HG02571 (cell line): ENCODE measurements around the gene CAPN12.
"Not testable (repeated sequence)": the region's sequence is repeated elsewhere in the genome, so short reads cannot be mapped to it uniquely, and the experiment has no call there.

Experiments
- ATAC-seq: cut with Tn5 transposase; IDR thresholded peaks from one replicate; pipeline ENCODE4 v1.9.1; 2021; ENCODE audit warnings: mild to moderate bottlenecking, moderate library complexity; ENCODE audit not compliant: unreplicated experiment

The CAPN12 gene

DNA sequence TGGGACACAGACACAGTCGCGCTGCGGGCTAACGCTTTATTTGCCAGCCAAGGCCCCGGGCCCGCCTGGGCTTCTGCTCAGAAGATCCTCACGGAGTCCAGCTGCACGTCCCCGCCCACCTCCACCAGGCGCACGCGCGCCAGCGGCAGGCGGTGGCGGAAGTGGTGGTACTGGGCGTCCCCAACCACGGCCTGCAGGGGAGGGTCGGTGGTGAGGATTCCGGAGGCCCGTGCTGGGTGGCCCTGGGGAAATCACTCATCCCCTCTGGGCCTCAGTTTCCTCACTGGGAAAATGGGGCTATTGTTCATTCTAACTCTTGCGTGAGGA, 26.6 kb upstream of the CAPN12 start:
- ATAC-seq = peak; percentile 52

DNA sequence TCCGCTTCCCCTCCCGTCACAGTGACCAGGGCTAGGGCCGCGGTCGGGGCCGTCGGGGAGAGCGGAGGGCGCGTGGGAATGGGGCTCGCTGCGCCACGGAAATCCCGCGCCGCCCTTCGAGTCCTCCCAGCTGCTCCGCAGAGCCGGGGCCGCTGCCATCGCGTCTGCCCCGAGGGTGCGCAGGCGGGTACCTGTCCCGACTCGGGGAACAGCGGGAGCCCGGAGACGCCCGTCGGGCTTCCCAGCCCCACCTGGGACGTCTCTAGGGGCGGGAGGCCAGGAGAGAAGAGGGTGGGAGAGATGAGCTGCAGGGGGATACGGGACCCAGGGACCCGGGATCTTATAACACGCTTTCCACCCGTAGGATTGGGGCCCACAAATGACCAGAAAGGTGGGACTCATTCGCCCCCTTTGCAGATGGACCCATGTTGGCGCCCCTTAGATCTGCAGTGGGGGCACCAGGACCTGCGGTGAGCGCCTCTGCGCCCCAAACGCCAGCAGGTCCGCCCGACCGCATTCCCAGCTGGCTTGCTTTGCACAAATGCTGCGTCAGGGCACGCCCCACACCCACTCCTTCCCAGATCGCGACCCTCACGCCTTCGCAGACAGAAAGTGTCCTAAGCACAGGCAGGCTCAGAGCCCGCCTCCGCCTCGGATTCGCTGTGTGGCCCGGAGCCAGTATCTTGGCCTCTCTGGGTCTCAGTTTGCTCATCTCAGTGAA, 26.1 kb upstream of the CAPN12 start:
- peak; percentile 7 for ATAC-seq

DNA sequence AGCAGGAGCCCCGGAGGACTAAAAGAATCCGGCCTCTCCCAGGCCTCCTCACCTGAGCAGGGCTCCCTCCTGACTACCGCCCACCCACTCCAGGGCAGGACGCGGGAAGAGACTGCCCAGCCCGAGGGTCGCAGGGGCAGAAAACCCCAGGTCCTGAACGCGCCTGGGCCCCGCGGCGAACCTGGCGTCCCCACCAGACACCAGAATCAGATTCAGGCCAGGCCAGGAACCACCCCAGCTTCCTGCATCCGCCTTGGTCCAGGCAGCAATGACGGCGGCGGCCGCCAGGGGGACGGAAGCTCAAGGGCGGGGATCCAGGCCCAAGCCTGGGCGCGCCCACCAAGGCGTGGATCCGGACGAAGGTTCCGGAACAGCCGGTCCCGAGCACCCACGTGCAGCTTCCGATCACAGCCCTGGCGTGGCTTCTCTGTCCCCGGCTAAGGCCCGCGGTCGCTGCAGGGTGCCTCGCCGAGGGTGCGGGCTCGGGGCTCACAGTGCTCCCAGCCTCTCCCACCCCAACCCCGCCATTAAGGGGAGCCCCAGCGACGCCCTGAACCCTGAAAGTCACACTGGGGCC, 25.4 kb upstream of the CAPN12 start:
- ATAC-seq = no peak

DNA sequence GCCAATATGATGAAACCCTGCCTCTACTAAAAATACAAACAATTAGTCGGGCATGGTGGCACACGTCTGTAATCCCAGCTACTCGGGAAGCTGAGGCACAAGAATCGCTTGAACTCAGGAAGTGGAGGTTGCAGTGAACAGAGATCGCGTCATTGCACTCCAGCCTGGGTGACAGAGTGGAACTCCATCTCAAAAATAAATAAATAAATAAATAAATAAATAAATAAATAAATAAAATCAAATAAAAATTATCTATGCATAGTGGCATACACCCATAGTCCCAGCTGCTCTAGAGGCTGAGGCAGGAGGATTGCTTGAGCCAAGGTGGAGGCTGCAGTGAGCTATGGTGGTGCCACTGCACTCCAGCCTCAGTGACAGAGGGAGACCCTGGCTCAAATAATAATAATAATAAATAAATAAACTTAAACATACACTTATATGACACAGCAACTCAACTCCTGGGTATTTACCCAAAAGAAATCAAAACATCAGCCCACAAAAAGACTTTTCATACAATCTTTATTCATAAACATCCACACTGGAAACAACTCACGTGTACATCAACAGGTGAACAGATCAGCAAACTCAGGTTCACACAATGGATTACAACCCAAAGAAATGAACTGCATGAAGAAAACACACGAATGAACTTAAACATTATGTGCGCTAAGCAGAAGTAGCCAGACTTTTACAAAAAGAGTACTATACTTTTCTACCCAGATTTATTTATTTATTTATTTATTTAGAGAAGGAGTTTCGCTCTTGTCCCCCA, 22.2 kb upstream of the CAPN12 start:
- no peak for ATAC-seq

DNA sequence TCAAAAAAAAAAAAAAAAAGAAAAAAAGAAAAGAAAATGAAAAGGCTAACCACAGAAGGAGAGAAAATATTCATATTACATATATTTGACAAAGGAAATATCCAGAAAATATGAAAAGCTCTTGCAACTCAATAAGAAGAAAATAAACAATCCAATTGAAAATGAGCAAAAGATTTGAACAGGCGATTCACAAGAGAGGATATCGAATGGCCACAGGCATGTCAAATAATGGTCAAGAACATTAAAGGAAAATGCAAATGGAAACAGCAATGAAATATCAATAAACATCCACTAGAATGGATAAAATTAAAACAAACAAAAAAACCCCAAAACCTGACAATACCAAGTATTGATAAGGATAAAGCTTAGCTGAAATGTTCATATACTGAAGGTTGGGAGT, 20.9 kb upstream of the CAPN12 start:
- ATAC-seq = no peak

DNA sequence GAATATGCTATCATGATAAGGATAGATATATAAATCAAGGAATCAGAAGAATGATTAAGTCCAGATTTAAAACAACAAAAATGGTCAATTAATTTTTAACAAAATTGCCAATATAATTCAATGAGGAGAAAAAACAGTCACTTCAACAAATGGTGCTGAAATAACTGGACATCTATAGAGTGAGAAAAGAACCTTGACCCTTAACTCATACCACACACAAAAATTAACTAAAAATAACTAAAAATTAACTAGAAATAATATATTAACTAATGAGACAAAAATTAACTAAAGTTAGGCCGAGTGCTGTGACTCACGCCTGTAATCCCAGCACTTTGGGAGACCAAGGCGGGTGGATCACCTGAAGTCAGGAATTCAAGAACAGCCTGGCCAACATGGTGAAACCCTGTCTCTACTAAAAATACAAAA, 19.5 kb upstream of the CAPN12 start:
- ATAC-seq = no peak

DNA sequence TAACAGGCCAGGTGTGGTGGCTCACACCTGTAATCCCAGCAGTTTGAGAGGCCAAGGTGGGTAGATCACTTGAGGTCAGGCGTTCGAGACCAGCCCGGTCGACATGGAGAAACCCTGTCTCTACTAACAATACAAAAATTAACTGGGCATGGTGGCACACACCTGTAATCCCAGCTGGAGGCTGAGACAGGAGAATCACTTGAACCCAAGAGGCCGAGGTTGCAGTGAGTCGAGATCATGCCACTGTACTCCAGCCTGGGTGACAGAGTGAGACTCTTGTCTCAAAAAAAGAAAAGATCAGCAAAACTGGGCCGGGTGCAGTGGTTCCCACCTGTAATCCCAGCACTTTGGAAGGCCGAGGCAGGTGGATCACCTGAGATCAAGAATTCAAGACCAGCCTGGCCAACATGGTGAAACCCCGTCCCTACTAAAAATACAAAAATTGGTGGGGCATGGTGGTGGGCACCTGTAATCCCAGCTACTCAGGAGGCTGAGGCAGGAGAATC, 17.7 kb upstream of the CAPN12 start:
- ATAC-seq = not testable (repeated sequence)

DNA sequence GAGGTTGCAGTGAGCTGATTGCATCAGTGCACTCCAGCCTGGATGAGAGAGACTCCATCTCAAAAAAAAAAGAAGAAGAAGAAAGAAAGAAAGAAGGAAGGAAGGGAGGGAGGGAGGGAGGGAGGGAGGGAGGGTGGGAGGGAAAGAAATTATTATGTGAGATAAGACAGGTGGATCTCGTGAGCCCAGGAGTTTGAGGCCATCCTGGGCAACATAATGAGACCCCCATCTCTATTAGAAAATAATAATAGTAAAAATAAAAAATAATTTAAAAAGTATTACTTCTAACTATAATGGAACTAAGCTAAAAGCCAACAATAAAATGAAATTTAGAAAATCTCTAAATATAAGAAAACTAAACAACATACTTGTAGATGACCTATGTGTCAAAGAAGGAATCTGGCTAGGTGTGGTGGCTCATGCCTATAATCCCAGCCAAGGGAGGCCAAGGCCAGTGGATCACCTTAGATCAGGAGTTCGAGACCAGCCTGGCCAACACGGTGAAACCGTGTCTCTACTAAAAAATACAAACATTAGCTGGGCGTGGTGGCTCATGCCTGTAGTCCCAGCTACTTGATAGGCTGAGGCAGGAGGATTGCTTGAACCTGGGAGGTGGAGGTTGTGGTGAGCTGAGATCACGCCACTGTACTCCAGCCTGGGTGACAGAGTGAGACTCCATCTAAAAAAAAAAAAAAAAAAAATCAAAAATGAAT, 16.7 kb upstream of the CAPN12 start:
- ATAC-seq = not testable (repeated sequence)

DNA sequence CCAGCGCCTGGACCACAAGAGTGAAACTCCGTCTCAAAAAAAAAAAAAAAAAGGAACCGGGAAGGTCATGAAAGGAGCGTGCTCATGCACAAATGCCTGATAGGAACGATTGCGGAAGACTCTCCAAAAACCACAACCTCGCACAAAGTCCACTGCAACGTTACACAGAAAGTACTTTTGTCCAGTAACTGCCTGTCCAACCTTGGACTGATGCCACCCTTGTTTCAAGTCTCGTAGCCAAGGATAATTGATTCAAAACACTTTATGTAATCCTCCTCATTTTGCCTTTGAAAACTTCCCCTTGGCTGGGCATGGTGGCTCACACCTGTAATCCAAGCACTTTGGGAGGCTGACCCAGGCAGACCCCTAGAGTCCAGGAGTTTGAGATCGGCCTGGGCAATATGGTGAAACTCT, 15.3 kb upstream of the CAPN12 start:
- ATAC-seq = no peak

DNA sequence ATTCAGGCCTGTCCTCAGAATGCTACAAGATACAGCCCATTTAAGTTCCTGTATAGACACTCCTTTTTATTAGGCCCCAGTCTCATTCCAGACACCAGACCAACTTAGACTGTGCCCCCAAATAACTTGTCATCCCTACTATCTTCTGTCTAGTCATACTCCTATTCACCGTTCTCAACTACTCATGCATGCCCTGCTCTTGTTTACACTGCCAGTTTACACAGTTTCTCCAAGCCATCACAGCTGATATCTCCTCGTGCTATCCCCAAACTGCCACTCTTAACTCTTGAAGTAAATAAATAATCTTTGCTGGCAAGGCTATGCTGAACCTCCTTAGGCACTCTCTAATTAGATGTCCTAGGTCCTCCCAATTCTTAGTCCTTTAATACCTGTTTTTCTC, 9.9 kb upstream of the CAPN12 start:
- not testable (repeated sequence) for ATAC-seq

DNA sequence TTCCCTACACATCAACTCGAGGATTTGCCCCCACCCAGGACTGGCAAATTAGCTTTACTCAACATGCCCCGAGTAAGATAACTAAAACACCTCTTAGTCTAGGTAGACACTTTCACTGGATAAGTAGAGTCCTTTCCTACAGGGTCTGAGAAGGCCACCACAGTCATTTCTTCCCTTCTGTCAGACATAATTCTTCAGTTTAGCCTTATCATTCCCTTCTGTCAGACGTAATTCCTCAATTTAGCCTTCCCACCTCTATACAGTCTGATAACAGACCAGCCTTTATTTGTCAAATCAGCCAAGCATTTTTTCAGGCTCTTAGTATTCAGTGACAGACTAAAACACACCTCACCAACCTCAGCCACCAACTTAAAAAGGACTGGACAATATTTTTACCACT, 9.5 kb upstream of the CAPN12 start:
- ATAC-seq = not testable (repeated sequence)

DNA sequence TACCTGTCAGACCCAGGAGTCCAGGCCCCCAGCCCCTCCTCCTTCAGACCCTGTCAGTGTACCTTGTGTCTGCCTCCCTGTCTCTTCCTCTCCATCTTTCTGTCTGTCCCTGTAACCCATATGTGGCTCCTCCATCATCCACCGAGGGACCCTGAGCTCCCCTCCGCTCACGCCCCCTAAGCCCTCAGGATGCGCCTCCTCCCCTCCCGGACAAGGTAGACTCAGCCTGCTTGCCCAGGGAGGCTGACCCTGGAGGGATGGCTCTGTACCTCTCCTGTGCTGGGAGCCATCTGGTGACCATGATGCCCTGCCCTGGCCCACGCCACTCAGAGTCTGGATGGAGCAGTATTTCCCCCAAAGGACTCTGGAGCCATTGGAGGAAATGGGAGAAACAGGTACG, 1.0 kb upstream of the CAPN12 start:
- no peak for ATAC-seq

DNA sequence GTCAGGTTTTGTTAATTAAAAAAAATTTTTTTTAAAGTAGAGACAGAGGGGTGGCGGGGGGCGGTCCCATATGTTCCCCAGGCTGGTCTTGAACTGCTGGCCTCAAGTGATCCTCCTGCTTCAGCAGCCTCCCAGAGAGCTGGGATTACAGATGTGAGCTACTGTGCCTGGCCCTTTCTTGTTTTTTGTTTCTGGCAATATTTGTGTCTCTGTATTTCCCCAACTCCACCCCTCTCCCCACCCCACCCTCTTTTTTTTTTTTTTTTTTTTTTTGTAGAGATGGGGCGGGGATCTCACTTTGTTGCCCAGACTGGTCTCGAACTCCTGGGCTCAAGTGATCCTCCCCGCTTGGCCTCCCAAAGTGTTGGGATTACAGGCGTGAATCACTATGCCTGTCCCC, 600 bp upstream of the CAPN12 start:
- no peak for ATAC-seq

DNA sequence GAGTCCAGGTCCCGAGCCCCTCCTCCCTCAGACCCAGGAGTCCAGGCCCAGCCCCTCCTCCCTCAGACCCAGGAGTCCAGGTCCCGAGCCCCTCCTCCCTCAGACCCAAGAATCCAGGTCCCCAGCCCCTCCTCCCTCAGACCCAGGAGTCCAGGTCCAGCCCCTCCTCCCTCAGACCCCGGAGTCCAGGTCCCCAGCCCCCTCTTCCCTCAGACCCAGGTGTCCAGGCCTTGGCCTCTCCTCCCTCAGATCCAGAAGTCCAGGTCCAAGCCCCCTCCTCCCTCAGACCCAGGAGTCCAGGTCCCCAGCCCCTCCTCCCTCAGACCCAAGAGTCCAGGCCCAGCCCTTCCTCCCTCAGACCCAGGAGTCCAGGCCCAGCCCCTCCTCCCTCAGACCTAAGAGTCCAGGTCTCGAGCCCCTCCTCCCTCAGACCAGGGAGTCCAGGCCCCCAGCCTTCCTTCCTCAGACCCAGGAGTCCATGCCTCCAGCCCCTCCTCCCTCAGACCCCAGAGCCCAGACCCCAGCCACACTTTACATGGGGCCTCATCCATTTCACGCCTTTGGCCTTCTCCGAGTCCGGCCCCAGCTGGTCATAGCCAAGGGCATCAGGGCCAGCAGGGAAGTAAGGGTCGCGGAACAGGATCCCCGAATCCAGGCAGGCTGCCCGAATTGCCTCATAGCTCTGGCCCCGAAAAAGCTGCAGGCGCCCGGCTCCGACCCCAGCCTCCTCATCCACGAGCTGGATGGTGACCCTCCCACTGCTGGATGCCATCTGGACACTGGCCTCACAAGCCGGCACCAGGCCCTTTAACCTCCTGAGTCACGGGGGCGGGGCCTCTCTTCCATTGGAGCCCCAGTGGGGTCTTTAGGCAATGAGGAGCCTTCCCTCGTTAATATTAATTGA, 628 bp downstream of the CAPN12 start:
- ATAC-seq = no peak

DNA sequence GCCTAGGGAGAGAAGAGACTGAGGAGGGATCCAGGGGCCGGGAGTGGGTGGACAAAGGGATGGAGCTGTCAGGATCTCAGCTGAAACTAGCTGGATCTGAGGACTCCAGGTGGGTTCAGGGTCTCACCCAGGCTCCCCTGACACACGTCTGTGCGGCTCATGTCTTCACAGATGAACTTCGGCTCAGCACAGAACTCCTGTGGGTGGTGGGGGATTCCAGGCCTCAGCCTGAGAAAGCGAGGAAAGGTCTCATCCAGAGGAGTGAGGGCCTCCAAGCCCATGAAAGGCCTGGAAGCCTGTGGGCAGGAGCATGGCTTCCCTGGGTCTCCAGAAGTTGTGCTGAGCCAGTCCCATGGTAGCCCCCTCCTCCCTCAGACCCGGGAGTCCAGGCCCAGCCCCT, 1.4 kb downstream of the CAPN12 start:
- ATAC-seq = no peak

DNA sequence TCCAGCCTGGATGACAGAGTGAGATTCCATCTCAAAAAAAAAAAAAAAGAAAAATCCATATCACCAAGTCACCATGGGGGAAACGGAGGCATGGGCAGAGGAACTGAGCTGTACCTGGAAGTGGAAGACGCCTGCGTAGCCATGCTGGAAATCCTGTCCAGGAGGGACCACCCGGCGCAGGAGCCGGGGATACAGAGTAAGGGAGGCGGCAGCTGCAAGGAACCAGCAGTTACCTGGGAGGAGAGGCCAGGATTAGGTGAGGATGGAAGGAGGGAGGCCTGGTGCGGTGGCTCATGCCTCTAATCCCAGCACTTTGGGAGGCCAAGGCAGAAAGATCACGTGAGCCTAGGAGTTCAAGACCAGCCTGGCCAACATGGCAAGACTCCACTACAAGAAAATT, 2.0 kb downstream of the CAPN12 start:
- ATAC-seq = no peak

DNA sequence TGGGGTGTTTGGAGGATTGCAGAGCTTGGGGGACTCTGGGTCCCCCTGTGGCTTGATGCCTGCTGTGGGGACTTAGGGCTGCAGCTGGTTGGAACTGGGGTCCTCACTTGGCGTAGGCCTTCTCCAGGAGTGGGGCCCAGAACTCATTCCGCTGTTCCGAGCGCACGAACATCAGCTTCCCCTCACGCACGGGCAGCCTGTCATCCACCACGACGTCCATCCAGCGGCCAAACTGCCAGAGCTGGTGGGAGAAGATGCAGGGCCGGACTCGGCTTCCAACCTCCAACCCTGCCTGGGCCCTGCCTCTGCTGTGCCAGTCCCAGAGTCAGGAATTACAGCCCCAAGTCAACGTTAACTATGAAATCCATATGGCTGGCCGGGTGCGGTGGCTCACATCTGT, 2.6 kb downstream of the CAPN12 start:
- no peak for ATAC-seq

DNA sequence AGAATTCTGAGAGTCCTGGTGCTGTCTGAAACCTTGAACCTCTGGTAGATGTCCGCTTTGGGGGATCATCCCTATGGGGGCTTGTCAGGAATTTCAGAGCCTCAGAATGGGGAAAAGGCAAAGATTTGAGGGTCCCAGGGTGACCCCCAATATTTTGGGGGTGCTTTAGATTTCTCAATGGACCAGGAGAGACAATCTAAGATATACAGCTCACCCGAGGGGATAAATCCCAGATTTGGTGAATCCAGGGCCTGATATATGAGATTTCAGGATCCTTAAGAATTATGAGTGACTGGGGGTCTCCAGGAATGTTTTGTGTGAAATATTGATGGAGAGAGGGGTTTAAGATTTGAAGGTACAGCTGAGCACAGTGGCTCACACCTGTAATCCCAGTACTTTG, 3.3 kb downstream of the CAPN12 start:
- no peak for ATAC-seq

DNA sequence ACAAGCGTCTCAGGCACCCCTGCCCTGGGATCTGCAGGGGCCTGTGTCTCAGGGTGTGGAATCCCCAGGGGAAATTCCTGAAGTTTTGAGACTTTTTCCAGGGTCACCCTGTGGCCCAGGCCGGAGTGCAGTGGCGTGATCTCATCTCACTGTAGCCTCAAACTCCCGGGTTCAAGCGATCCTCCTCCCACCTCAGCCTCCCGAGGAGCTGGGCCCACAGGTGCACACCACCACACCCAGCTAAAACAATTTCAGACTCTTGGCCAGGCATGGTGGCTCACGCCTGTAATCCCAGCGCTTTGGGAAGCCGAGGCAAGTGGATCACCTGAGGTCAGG, 4.0 kb downstream of the CAPN12 start:
- ATAC-seq = no peak

DNA sequence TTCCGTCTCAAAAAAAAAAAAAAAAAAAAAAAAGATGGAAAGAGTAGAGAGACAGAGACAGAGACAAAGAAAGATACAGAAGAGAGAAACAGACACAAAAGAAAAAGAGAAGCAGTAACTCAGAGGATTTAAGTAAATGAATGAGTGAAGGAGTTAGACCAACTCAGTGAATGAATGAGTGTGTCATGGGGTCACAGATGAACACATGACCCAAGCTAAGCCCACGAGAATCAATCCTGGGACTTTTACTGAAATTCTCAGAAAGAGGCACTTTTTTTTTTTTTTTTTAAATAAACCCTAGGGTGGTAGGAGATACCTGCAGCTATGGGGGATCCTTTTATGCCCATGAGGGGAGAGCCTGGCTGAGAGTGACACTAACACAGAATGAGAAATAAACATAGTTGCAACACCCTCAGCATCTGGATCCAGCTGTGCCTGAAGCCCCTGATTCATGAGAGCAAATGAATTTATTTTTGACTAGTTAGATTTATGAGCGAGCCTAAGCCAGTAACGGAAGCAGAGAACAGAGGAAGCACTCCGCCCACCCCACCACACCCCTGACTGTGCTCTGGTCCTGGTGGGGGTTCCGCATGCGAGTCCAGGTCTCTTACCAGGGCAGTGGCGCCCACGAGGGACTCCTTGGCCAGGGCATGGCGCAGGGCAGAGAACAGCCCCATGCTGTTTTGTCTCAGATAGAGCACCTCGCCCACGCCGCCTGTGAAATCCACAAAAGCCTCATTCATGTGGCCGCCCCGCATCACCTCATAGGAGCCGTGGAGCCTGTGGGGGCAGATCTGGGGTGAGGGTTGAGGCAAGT, 4.6 kb downstream of the CAPN12 start:
- no peak for ATAC-seq
